GM15510 (cell line): ENCODE data around the gene GPC3.

Source experiments
- POLR2A ChIP-seq: IDR thresholded peaks from 3 replicates; pipeline ENCODE4 v1.6.1; 2011; ENCODE audit warnings: borderline replicate concordance; ENCODE audit not compliant: insufficient read length; ENCODE audit errors: extremely low read depth

GPC3 gene

GRCh38 chrX:133555782-133556458, 429.5 kb downstream of the GPC3 start:
- TF ChIP-seq POLR2A, result no peak

DNA sequence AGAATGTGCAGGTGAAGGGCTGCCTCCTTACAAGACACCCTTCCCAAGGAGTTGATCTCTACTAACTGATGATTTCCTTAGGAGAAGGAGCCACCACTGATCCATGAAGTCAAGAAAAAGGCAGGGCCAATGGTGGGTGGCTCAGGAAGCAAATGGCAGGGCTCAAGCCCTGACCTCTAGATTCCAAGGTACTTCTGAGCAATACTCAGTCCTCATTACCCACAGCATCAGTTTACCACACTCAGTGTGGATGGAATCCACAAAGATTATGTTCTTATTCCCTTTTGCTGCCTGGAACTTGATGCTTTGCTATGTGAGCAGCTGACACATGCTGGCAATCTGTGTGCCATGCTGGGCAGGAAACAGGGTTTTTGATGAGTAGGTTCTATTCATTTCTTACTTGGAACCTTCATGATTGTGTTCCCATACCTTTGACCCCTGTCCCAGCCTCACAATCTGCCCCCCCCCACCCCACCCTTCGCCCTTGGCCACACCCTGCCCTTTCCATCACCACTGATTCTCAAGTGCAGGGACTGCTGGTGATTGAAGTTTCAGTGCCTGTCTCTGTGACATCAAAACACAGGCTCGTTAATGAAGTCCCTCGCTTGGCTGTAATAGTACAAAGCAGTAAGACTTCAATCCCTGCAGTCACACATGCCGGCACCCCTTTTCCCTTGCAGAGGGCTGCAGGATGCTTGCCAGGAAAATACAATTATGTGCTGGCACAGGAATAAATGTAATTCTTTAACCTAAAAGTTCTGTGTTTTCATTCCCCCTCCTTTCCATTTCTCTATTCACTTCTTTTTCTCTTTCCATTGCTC, 434.5 kb downstream of the GPC3 start:
- TF ChIP-seq POLR2A, result no peak

DNA sequence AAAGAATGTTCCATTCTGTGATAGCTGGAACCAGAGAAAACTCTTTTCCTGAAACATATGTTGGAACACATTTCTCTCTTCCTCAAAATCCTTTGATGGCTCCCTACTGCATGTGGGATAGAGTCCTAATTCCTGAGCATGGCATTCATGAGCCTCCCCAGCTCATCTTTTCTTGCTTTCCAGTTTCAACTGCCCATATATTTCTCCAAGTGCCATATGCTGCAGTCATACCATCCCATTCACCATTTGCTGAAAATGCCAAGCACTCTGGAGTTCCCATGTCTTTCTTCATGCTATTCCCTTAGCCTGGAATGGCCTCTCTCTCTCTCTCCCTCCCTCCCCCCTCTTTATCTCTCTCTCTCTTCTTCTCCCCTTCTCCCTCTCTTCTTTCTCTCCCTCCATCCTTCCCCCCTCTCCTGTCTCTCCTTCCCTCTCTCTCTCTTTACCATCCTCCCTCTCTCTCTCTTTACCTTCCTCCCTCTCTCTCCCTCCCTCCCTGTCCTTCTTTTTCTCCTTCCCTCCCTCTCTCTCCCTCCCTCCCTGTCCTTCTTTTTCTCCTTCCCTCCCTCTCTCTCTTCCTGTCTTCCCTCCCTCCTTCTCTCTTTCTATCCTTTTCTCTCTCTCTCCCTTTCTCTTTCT, 436.0 kb downstream of the GPC3 start:
- no peak for TF ChIP-seq POLR2A

DNA sequence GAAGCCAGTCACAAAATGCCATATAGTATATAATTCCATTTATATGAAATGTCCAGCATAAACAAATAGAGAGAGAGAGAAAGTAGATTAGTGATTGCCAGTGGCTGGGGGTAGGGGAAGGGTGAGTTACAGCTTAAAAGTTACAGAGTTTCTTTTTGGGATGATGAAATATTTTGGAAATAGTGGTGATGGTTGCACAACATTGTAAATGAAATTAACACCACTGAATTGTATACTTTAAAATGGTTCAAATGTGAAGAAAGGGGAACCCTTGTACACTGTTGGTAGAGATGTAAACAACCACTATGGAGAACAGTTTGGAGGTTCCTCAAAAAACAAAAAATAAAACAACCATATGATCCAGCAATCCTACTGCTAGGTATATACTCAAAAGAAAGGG, 439.0 kb downstream of the GPC3 start:
- TF ChIP-seq POLR2A, result no peak

GRCh38 chrX:133544778-133545177, 440.6 kb downstream of the GPC3 start:
- no peak for TF ChIP-seq POLR2A

DNA sequence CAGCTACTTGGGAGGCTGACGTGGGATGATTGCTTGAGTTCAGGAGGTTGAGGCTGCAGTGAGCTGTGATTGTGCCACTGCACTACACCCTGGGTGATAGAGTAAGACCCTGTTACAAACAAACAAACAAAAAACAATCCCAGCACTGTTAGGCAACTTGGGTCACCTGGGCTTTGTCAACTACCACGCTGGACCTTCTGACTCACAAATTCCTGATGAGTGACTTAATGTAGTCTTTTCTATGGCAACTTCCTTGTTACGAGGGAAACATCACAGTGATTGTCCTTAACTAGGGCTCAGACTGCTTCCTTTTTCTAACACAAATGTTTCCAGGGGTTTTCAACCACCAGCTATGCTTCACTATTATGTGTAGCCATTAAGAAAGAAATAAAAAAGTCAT, 441.3 kb downstream of the GPC3 start:
- no peak for TF ChIP-seq POLR2A

DNA sequence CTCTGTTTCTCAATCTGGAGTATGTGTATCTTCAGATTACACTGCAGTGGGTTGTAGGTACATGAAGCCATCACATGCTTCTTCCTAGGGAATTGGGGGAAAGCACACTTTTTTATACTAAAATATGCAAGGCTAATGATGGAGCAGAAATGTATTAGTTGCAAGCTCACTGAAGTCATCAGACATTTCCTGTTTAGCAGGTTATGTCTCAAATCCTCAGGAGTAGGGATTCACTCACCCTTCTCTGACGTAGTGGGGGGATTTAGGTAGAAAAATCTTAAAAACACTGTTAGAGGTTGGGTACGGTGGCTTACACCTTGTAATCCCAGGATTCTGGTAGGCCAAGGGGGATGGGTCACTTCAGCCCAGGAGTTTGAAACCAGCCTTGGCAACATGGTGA, 441.7 kb downstream of the GPC3 start:
- no peak for TF ChIP-seq POLR2A

DNA sequence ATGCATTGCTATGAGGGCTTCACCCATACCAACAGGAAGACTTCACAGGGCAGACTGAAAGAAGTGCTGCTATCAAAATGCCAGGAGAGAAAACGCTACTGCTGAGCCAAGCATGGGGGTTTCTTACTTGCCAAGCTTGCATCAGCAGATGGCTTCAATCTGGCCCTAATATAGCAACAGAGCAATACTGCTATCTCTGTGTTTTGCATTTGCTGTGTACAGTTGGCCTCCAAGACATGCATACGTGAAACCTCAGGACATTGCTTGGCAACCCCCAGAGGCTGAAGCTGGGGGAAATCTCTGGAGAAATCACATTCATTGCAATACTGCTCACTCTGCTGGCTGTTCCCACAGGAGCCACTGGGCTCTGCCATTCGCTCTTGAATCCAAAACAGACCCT, 442.9 kb downstream of the GPC3 start:
- TF ChIP-seq POLR2A, result no peak

GRCh38 chrX:133541021-133541420, 444.4 kb downstream of the GPC3 start:
- TF ChIP-seq POLR2A, result no peak

- TF ChIP-seq POLR2A, result no peak
Measured at GRCh38 chrX:133538148-133538547, 447.2 kb downstream of the GPC3 start.

DNA sequence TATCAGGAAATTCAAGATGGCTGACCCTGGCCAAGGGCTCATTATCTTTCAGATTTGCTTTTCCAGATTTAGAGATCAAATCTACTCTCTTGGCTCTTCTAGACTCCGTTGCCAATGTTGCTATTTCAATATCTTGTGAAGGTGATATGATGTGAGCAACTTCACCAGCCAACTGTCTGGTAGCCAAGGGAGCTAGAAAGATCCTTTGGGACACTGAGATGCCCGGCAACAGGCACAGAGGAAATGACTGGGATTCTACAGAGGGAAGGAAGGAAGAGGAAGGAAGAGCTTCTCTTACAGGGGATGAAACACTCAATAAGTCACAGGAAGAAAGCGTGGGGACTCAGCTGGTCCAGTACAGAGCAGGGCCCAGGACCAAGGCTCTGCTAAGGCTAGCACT, 448.3 kb downstream of the GPC3 start:
- TF ChIP-seq POLR2A, result no peak

GRCh38 chrX:133535066-133535465, 450.3 kb downstream of the GPC3 start:
- no peak for TF ChIP-seq POLR2A

DNA sequence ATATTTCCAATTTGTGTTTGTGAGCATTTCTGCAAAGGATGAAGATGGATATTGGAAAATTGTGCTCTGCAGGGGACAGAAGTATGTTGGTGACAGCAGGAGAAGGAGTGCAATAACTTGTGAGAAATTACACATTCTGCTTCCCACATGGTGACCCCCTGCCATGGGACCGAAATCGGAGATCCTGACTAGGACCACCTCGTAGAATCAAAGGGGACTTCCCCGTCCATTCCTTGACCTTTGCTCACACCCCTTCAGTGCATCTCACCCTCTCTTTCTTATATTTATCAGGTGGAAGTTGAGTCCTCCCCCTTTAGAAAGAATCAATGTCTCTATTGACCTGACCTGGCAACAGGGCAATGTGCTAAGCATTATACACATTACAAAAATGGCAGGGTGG, 451.2 kb downstream of the GPC3 start:
- no peak for TF ChIP-seq POLR2A

GRCh38 chrX:133533249-133533648, 452.1 kb downstream of the GPC3 start:
- TF ChIP-seq POLR2A, result no peak

GRCh38 chrX:133530960-133531359, 454.4 kb downstream of the GPC3 start:
- TF ChIP-seq POLR2A, result no peak

DNA sequence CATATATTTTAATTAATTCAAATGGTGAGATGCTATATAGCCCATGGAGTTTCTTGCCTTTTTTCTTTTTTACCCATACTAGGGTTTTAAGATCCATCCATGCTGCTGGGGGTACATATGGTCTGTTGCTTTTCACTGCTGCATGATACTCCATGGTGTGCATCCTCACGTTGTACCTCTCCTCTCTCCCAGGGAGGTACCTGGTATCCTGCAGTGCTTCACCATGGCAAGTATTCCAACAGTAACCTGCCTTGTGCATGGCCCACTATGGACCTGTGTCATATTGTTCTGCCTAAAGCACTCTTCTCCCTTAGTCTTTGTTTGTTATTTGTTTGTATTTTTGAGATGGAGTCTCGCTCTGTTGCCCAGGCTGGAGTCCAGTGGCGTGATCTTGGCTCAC, 455.8 kb downstream of the GPC3 start:
- TF ChIP-seq POLR2A, result no peak
